ENCODE measurements around the gene ZCCHC12. TPM values are rescaled to one million over a fixed set of nuclear protein-coding genes. Genes with fewer than 3 reads are reported as not detected.

The ZCCHC12 gene
- total RNA-seq, 4 donors from 2014 or later, result not detected

DNA sequence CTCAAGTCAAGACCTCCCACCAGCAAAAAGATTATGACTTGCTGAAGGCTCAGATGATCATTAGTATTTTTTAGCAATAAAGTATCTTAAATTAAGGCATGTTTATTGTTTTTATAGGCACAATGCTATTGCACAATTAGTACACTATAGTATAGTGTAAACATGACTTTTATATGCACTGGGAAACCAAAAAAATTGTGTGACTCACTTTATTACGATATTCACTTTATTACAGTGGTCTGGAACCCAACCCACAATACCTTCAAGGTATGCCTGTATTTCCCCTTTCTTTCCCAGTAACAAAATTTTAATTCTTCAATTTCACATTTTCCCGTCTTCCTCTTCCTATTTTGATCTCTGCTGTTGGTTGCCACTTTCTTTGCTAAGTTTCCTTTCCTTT, 37.7 kb downstream of the ZCCHC12 start:
- Histone ChIP-seq H3K36me3 (no peaks in the 10 kb centered on the region), H3K27ac (no peak overlapping the region), H3K27me3 (no peaks in the 10 kb centered on the region), H3K4me1 (no peaks in the 10 kb centered on the region), H3K4me3 (no peak overlapping the region), H3K9me3 (no peaks in the 10 kb centered on the region)
- TF ChIP-seq, protein P1, sequence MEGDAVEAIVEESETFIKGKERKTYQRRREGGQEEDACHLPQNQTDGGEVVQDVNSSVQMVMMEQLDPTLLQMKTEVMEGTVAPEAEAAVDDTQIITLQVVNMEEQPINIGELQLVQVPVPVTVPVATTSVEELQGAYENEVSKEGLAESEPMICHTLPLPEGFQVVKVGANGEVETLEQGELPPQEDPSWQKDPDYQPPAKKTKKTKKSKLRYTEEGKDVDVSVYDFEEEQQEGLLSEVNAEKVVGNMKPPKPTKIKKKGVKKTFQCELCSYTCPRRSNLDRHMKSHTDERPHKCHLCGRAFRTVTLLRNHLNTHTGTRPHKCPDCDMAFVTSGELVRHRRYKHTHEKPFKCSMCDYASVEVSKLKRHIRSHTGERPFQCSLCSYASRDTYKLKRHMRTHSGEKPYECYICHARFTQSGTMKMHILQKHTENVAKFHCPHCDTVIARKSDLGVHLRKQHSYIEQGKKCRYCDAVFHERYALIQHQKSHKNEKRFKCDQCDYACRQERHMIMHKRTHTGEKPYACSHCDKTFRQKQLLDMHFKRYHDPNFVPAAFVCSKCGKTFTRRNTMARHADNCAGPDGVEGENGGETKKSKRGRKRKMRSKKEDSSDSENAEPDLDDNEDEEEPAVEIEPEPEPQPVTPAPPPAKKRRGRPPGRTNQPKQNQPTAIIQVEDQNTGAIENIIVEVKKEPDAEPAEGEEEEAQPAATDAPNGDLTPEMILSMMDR (IDR thresholded peaks at IDR 0.05), result no peak
- TF ChIP-seq POLR2AphosphoS5 (IDR thresholded peaks at IDR 0.05), result no peak
- TF ChIP-seq EP300 (IDR thresholded peaks at IDR 0.05), result no peak
- TF ChIP-seq POLR2A (IDR thresholded peaks at IDR 0.05), result no peak
- 57% methylated on average over 2 of the region's 2 CpGs for WGBS
- no peak for DNase-seq (ENCODE audit: low spot score in 2 of 2)

DNA sequence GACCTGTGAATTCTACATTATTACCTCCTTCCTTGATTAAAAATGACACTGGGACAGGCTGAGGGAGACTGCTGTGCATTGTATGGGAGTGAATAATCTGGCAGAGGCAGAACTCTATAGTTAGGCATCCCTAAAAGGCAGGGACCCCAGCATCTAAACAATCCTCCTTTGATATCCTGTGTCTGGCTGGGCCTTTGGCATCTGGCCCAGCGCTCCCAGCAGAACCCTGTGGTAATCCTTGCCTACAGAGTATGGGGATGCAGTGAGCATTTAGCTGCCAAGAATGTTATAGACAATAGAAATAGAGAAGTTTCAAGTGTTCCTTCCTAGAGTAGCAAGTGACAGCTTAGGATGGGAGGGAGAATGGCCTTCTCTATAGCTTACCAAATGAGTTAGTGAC, 38.5 kb downstream of the ZCCHC12 start:
- H3K27ac ChIP-seq, result no peak overlapping the region
- no peaks in the 10 kb centered on the region for H3K36me3 ChIP-seq
- 29% methylated on average over 1 of the region's 1 CpG for WGBS
- no peak overlapping the region for H3K4me3 ChIP-seq
- no peaks in the 10 kb centered on the region for H3K27me3 ChIP-seq
- no peaks in the 10 kb centered on the region for H3K9me3 ChIP-seq
- no peaks in the 10 kb centered on the region for H3K4me1 ChIP-seq
- DNase-seq (ENCODE audit: low spot score in 2 of 2), result no peak
- TF ChIP-seq POLR2A (IDR thresholded peaks at IDR 0.05) (no peak), POLR2AphosphoS5 (IDR thresholded peaks at IDR 0.05) (no peak)

DNA sequence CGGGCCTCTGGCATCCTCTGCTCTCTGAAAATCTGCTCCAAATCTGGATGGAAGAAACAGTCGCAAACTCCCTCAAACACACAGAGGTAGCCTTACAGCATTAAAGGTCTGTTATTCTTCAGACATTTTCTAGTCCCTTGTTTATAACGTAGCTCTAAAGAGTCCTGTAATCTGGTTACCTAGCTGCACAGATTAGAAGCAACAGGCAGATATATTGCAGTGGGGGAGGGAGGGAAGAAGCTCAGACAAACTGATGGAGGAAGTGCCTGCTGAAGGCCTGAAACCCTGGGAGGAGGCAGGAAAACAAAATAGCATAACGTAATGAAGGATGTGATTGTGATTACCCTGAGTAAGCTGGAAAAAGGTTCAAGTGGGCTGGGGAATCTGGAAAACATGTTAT, 39.4 kb downstream of the ZCCHC12 start:
- WGBS, result 61% methylated on average over 4 of the region's 4 CpGs
- no peaks in the 10 kb centered on the region for H3K9me3 ChIP-seq
- H3K27ac ChIP-seq, result no peak overlapping the region
- H3K36me3 ChIP-seq, result no peaks in the 10 kb centered on the region
- no peaks in the 10 kb centered on the region for H3K27me3 ChIP-seq
- no peaks in the 10 kb centered on the region for H3K4me1 ChIP-seq
- TF ChIP-seq POLR2AphosphoS5 (IDR thresholded peaks at IDR 0.05) (no peak), EP300 (IDR thresholded peaks at IDR 0.05) (no peak), POLR2A (IDR thresholded peaks at IDR 0.05) (no peak)
- TF ChIP-seq, protein P1 (IDR thresholded peaks at IDR 0.05), result no peak
- no peak overlapping the region for H3K4me3 ChIP-seq
- no peak for DNase-seq (ENCODE audit: low spot score in 2 of 2)

DNA sequence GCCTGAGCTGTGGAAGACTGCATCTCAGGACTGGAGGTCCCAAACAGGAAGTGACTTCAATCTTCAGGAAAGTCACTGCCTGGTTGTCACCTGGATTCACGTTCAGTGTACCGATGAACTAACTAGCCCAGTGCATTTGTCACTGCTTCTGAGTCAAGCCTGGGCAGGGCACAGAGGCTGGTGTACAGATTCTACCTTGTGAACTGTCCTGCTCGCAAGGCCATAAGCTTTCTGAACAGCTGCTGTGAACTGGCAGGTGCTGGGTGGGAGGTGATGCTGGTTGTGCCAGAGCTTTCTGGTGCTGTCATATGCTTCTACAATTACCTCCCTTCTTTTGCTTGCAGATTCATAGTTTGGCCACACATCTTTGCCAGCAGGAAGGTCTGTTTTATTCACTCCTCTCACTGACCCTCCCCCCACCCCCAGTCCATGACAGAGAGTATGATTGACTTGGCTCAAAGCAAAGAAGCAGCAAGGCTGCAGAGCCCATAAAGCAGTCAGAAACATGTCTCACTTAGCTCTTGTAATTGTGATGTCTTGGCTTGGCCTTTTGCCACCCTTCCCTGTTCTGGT, 40.5 kb downstream of the ZCCHC12 start:
- no peaks in the 10 kb centered on the region for H3K4me1 ChIP-seq
- H3K27me3 ChIP-seq, result no peaks in the 10 kb centered on the region
- no peak overlapping the region for H3K27ac ChIP-seq
- 79% methylated on average over 2 of the region's 3 CpGs for WGBS
- DNase-seq (ENCODE audit: low spot score in 2 of 2), result no peak
- no peaks in the 10 kb centered on the region for H3K9me3 ChIP-seq
- TF ChIP-seq POLR2AphosphoS5 (IDR thresholded peaks at IDR 0.05), result no peak
- no peak for TF ChIP-seq POLR2A (IDR thresholded peaks at IDR 0.05)
- TF ChIP-seq EP300 (IDR thresholded peaks at IDR 0.05), result no peak
- TF ChIP-seq, protein P1 (IDR thresholded peaks at IDR 0.05), result no peak
- no peaks in the 10 kb centered on the region for H3K36me3 ChIP-seq
- no peak overlapping the region for H3K4me3 ChIP-seq

DNA sequence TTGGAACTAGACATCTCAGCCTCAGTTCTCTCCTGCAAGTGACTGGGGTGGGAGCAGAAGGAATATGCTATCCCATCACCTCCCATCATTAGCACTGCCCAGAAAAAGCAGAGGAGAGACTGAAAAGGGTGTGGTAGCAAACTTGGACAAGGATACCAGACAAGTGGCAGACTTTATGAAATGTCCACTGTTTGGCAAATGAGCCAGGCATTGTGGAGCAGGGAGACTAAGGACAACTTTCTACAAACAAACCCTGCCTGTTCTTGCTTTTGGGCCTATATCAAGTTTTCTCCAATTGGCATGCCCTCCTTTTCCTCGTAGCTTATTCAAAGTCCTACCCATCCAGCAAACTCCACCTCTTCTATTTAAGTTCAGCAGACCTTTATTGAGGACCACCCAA, 41.6 kb downstream of the ZCCHC12 start:
- no peak for DNase-seq (ENCODE audit: low spot score in 2 of 2)
- TF ChIP-seq POLR2AphosphoS5 (IDR thresholded peaks at IDR 0.05) (no peak), EP300 (IDR thresholded peaks at IDR 0.05) (no peak)
- TF ChIP-seq, protein P1 (IDR thresholded peaks at IDR 0.05), result no peak
- no peaks in the 10 kb centered on the region for H3K27me3 ChIP-seq
- H3K27ac ChIP-seq, result no peak overlapping the region
- no peaks in the 10 kb centered on the region for H3K36me3 ChIP-seq
- H3K4me1 ChIP-seq, result no peaks in the 10 kb centered on the region
- H3K9me3 ChIP-seq, result no peaks in the 10 kb centered on the region
- H3K4me3 ChIP-seq, result no peak overlapping the region
- WGBS, result 41% methylated on average over 1 of the region's 1 CpG

DNA sequence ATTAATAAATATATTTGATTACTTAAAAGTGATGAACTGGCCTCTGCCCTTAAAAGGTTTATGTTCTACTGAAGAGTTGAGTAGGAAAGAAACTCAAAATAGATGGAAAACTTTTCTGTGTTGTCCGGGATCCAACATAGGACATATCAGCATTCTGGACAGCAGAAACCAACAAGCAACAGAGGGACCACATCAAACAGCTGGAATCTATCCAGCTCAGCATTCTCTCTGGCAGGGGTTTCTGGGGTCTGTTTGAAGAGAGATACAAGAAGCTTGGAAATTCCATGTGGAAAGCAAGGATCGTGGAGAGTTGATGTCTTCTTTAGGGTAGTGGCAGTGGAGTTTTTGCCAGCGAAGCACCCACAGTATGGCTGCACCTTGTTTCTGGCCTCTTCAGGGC, 43.6 kb downstream of the ZCCHC12 start:
- no peaks in the 10 kb centered on the region for H3K9me3 ChIP-seq
- no peak for DNase-seq (ENCODE audit: low spot score in 2 of 2)
- 79% methylated on average over 3 of the region's 3 CpGs for WGBS
- H3K4me1 ChIP-seq, result peaks cover 4% of the 10 kb centered on the region
- H3K36me3 ChIP-seq, result no peaks in the 10 kb centered on the region
- TF ChIP-seq POLR2A (IDR thresholded peaks at IDR 0.05) (no peak), POLR2AphosphoS5 (IDR thresholded peaks at IDR 0.05) (no peak), EP300 (IDR thresholded peaks at IDR 0.05) (no peak)
- TF ChIP-seq, protein P1 (IDR thresholded peaks at IDR 0.05), result no peak
- H3K4me3 ChIP-seq, result no peak overlapping the region
- no peaks in the 10 kb centered on the region for H3K27me3 ChIP-seq
- H3K27ac ChIP-seq, result no peak overlapping the region
